T-helper 2 cell treated with Interferon-gamma antibody and Interleukin-4, amounts not matched to agents 100 ng/mL and 5 ng/mL, for 36 hours (primary cell): ENCODE measurements around the gene SMIM38. TPM values are rescaled to one million over a fixed set of nuclear protein-coding genes. Genes with fewer than 3 reads are reported as not detected.
"Not testable (repeated sequence)": the region's sequence is repeated elsewhere in the genome, so short reads cannot be mapped to it uniquely, and the experiment has no call there.

Experiments
- intact Hi-C: fragments of 100-400 bp; cut with micrococcal nuclease; formaldehyde crosslinking; loops from one replicate; pipeline ENCODE4 v1.15.1; 2023
- total RNA-seq: library from RNA; stranded (reverse); gene quantifications from 2 replicates; pipeline ENCODE4 v1.2.3, GENCODE V29; 2022

The SMIM38 gene
- total RNA-seq, 1 donor from 2014 or later = 0.43 TPM

GRCh38 chr11:69137151-69137844 lies 18.4 kb upstream of the SMIM38 start:
- intact Hi-C loops = no loop called here

GRCh38 chr11:69138265-69138664 lies 17.5 kb upstream of the SMIM38 start:
- intact Hi-C loops = no loop called here

DNA sequence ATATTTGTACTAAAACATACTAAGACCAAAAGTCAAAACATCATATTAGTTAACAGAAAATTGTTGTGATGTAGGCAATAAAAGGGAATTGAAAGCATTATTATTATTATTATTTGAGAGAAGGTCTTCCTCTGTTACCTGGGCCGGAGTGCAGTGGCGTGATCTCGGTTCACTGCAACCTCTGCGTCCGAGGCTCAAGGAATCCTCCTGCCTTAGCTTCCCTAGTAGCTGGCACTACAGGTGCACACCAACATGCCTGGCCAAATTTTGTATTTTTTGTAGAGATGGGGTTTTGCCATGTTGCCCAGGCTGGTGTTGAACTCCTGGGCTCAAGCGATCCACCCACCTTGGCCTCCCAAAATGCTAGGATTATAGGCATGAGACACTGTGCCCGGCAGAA lies 15.6 kb upstream of the SMIM38 start:
- intact Hi-C loops = not testable (repeated sequence)

DNA sequence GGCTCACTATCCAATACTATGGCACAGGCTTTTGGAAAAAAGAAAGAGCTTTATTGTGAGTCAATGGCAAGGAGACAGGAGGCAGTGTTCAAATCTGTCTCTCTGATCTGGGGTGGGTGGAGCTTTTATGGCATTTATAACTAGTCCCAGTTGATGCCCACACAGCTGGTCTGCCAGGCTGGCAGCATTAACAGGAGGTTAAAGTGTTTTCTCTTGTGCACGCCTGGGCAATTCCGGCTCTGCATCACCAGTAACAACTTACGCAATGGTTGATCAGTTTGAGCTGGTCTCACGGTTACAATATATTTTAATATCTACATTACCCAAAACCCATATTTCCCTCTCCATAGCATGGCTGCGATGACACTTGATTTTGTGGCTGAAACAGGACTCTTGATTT lies 15.1 kb upstream of the SMIM38 start:
- intact Hi-C loops = no loop called here

GRCh38 chr11:69141742-69142141 lies 14.0 kb upstream of the SMIM38 start:
- intact Hi-C loops = no loop called here

GRCh38 chr11:69142895-69143294 lies 12.8 kb upstream of the SMIM38 start:
- intact Hi-C loops = no loop called here

GRCh38 chr11:69144316-69145049 lies 11.3 kb upstream of the SMIM38 start:
- intact Hi-C loops = no loop called here

- intact Hi-C loops = no loop called here
Measured at GRCh38 chr11:69145050-69145380, 10.7 kb upstream of the SMIM38 start.

DNA sequence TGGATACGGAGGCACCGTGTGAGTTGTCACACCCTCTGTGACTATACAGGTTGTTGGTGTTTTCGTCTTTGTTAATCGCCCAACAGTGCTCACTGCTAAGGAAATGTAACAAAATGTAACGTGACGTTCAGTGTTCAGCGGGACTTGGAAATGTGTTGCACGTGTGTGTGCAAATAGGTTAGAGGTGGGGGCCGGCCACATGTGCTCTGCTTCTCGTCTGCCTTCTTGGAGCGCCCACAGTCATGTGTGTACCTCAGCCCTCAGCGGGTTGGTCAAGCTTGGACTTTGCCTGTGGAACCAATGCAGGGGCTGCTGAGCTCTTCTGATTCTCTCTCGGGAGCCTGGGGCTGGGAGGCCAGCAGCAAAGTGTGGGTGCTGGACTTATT lies 7.4 kb upstream of the SMIM38 start:
- intact Hi-C loops = no loop called here

DNA sequence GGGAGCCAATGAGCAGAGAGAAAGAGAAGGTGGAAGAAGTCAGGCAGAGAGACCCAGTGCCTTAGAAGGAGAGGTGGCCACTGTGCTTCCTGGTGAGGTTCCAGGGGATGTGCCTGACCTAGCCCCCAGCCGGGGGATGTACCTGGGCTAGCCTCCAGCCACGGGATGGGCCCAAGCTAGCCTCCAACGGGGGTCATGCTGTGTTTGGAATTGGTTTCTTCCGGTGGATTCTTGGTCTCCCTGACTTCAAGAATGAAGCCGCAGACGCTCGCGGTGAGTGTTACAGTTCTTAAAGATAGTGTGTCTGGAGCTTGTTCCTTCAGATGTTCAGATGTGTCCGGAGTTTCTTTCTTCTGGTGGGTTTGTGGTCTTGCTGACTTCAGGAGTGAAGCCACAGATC lies 6.9 kb upstream of the SMIM38 start:
- intact Hi-C loops = no loop called here

DNA sequence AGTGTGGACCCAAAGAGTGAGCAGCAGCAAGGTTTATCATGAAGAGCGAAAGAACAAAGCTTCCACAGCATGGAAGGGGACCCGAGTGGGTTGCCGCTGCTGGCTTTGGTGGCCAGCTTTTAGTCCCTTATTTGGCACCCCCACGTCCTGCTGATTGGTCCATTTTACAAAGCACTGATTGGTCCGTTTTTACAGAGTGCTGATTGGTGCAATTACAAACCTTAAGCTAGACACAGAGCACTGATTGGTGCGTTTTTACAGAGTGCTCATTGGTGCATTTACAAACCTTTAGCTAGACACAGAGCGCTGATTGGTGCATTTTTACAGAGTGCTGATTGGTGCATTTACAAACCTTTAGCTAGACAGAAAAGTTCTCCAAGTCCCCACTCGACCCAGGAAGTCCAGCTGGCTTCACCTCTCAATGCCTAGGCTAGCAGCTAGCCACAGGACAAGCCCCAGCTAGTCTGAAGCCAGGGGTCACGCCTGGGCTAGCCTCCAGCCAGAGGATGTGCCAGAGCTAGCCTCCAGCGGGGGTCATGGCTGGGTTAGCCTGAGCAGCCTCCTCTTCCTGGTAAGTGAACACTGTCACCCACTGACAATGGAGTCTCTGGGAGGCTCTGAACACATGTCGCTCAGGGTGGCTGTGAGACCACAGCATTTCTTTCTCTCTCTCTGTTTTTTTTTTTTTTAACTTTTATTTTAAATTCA lies 6.2 kb upstream of the SMIM38 start:
- intact Hi-C loops = not testable (repeated sequence)

DNA sequence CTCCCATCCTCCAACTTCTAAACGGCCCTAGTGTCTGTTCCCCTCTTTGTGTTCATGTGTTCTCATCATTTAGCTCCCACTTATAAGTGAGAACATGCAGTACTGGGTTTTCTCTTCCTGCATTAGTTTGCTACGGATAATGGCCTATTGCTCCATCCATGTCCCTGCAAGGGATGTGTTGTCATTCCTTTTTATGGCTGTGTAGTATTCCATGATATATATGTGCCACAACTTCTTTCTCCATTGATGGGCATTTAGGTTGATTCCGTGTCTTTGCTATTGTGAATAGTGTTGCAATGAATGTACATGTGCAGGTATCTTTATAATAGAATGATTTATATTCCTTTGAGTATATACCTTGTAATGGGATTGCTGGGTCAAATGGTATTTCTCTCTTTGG lies 5.6 kb upstream of the SMIM38 start:
- intact Hi-C loops = no loop called here

DNA sequence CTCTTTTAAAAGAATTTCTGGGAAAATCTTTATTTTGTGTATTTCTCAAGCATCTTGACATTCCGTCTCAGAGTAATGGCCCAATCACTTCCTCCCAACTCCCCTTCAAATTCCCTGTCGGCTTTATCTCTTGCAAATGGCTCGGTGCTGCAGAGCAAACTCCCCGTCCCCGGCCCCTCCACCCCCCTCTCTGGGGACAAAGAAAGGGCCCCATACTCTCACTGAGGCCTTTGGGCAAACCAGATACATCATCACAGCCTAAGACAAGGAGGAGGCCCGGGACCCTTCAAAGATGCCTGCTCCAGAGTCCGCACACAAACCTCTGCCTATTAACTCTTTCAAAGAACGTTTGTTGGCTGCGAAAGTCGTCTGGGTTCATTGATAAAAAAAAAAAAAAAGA lies 3.9 kb upstream of the SMIM38 start:
- intact Hi-C loops = no loop called here

DNA sequence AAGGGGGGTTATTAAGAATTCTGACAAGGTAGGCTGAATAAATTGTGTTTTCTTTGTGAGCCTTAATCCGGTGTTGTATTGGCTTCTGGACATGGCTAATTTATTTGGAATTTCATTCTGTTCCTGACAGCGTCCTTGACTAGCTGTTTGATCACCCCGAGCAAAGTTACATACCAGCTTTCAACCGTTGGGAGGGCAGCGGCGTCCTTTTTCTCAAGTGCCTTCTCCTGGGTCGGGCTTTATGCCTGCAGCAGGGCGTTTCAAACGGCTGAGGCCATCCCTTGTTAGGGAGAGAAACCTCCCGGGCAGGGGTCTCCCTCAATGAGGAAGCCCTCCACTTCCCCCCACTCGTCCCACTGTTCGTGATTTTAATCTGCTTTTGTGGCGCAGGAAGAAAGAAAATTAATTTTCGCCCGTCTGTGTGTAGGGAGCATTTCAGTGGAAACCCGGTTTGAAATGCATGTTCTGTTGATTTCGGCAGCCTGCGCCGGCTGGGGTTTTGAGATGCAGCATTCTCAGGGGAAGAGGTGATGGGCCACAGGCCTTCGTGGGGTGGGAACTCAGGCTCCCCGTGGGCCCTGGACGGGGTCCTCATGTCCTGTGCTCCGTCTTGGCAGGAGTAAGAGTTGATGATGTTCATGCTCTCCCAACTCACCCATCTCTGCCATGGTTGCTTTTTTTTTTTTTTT lies 2.9 kb upstream of the SMIM38 start:
- intact Hi-C loops = no loop called here

GRCh38 chr11:69153661-69154060 lies 2.1 kb upstream of the SMIM38 start:
- intact Hi-C loops = no loop called here

DNA sequence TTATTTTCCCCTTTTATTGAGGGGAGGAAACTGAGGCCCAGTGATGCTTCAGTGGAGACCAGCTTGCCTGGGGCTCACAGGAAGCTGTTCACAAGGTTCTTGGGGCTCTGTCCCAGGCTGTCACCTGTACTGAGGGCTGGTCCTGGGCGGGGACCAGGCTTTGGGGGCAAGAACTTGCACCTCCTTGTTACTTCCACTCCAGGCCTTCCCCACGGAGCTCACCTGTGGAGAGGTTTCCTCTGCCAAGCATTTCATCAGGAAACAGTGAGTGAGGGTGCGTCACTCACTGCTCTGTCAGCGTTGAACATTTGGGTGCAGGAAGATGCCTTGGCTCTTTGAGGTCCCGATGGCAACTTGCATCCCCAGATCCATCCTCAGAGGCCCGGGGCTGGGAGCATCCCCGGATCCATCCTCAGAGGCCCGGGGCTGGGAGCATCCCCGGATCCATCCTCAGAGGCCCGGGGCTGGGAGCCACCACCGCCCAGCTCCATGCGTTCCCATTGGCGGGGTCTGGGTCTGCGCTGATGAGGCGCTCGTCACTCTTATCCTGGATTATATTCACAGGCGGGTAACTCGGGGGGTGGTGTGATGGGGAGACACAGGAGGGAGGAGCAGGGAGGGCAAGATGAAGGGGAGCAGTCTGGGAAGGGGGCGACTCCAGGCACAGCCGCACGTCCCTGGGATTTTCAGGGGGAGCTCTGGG lies 1.4 kb upstream of the SMIM38 start:
- intact Hi-C loops = no loop called here

DNA sequence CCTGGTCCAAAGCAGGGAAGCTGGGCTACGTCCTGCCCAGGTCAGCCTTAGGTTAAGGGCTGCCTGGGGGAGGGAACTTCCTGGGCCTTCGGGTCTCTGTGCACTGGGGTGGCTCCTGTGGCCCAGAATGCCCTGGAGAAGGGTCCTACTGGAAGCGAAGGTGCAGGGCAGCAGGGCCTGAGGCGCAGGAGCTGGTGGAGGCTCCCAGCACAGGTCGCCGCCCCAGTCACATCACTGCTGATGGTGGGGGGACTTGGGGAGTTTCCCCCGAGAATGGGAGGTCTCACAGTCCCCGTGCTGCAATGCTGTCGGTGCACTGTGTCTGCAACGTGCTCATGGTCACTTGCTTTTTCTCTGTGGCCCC lies 815 bp upstream of the SMIM38 start:
- intact Hi-C loops = no loop called here

GRCh38 chr11:69156235-69156639 lies 502 bp downstream of the SMIM38 start:
- intact Hi-C loops = no loop called here

GRCh38 chr11:69156673-69157155 lies 979 bp downstream of the SMIM38 start:
- intact Hi-C loops = no loop called here

DNA sequence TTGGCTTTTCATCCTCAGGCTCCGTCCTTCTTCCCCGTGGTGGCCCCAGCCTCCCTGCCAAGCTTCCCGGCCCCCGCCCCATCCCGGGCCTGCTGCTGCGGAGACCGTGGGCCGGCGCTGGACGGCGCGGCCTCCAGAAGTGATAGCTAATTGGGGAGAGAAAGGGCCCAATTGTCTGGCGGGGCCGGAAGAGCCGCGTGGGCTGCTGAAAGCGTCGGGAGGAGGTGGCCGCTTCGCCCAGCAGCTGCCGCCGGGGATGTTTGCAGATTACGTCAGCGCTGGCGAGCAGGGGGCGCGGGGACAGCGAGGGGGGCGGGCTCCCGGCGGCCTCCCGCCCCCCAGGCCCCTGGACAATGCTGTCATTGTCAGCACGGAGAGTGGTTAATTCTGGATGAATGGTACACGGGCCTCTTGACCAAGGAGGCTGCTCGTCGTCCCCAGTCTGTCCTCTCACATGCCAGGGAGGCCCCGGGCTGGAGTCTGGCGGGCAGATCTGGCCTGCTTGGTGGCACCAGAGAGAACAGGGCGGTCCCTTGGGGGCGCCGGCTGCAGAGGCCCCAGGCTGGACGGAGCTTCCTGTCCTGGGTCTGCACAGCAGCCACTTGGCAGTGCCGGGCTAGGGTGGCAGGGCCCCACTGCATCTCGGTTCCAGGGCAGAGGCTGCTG lies 1.6 kb downstream of the SMIM38 start:
- intact Hi-C loops = no loop called here

DNA sequence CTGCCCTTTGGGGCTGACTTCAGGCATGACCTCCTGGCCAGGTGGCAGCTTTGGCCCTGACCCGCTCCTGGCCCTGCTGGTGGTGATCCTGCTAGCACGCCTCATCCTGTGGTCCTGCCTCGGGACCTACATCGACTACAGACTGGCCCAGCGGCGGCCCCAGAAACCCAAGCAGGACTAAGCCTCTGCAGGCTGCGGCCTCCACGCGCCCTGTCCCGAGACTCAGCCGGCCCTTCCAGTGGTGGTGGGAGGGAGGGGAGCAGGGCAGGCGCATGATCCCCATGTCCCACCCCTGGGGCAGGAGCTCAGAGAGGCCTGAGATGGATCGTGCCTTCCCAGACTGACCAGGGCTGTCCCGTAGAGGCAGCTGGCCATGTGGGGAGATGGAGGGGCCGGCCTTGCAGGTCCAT lies 2.1 kb downstream of the SMIM38 start:
- intact Hi-C loops = no loop called here
